Activated naive CD4-positive, alpha-beta T cell treated with anti-CD3 and anti-CD28 coated beads, Interleukin-2, amount 50 U/mL, for 72 hours (primary cell): Measurements from ENCODE around the gene FRMD3. TPM values are rescaled to one million over a fixed set of nuclear protein-coding genes. Genes with fewer than 3 reads are reported as not detected.
A peak's percentile ranks its signal among the peaks of the same experiment; 100 is the strongest.

Experiments used
- ATAC-seq, 2 donors: fragments of 150-1000 bp; cut with Tn5 transposase; 2 replicates each; pipeline ENCODE4 v1.10.0; 2021; ENCODE audit warnings: mild to moderate bottlenecking in 2 of 2, moderate library complexity in 2 of 2
- DNase-seq, 2 donors: peaks; one replicate each; pipeline ENCODE4 v3.0.0; 2021 to 2022; ENCODE audit warnings: low spot score in 2 of 2
- H3K27ac Mint-ChIP-seq, 2 donors: one replicate each; pipeline ENCODE4 v1.8.0; 2022; ENCODE audit warnings: mild to moderate bottlenecking in 2 of 2, mixed read lengths in 2 of 2
- H3K36me3 Mint-ChIP-seq, 2 donors: one replicate each; pipeline ENCODE4 v1.8.0; 2022; ENCODE audit warnings: mixed read lengths in 2 of 2
- H3K9me3 Mint-ChIP-seq, 2 donors: one replicate each; pipeline ENCODE4 v1.8.0; 2022; ENCODE audit warnings: mixed read lengths in 2 of 2
- total RNA-seq, 2 donors: library from RNA; stranded (reverse); gene quantifications; one replicate each; pipeline ENCODE4 v1.2.3, GENCODE V29; 2022

Gene FRMD3
- total RNA-seq, 2 donors from 2014 or later = 0.25 to 0.64 TPM

GRCh38 chr9:83317244-83317643 is 221.0 kb downstream of the FRMD3 start:
- peaks cover 0 to 17% of the 10 kb centered on the region in 2 donors for H3K36me3 Mint-ChIP-seq
- H3K9me3 Mint-ChIP-seq = peaks cover 13 to 17% of the 10 kb centered on the region in 2 donors
- H3K27ac Mint-ChIP-seq = no peak overlapping the region
- ATAC-seq = no peak
- DNase-seq = no peak

- Mint-ChIP-seq H3K27ac (no peak overlapping the region), H3K36me3 (peaks cover 0 to 4% of the 10 kb centered on the region in 2 donors), H3K9me3 (peaks cover 6 to 7% of the 10 kb centered on the region in 2 donors)
- ATAC-seq (no peak), DNase-seq (no peak)
Observed at GRCh38 chr9:83315649-83316048, 222.6 kb downstream of the FRMD3 start.

- Mint-ChIP-seq H3K27ac (no peak overlapping the region), H3K36me3 (no peaks in the 10 kb centered on the region), H3K9me3 (no peaks in the 10 kb centered on the region)
- no peak for DNase-seq
- no peak for ATAC-seq
Observed at GRCh38 chr9:83313781-83314180, 224.4 kb downstream of the FRMD3 start.

GRCh38 chr9:83312537-83312936 is 225.7 kb downstream of the FRMD3 start:
- ATAC-seq (no peak), DNase-seq (no peak)
- Mint-ChIP-seq H3K9me3 (no peaks in the 10 kb centered on the region), H3K27ac (no peak overlapping the region), H3K36me3 (no peaks in the 10 kb centered on the region)

- ATAC-seq = no peak
- Mint-ChIP-seq H3K27ac (no peak overlapping the region), H3K36me3 (no peaks in the 10 kb centered on the region)
Observed at GRCh38 chr9:83307066-83307724, 231.0 kb downstream of the FRMD3 start.

GRCh38 chr9:83304686-83305085 is 233.5 kb downstream of the FRMD3 start:
- H3K27ac Mint-ChIP-seq = no peak overlapping the region
- no peaks in the 10 kb centered on the region for H3K36me3 Mint-ChIP-seq
- no peaks in the 10 kb centered on the region for H3K9me3 Mint-ChIP-seq
- no peak for DNase-seq
- ATAC-seq = no peak

More at GRCh38 chr9:83307066-83307724, 231.0 kb downstream of the FRMD3 start:
- H3K9me3 Mint-ChIP-seq = no peaks in the 10 kb centered on the region
- no peak for DNase-seq

- DNase-seq = no peak
- no peaks in the 10 kb centered on the region for H3K9me3 Mint-ChIP-seq
- peak; percentile 26 to 36 for ATAC-seq
- no peak overlapping the region for H3K27ac Mint-ChIP-seq
- peaks cover 0 to 8% of the 10 kb centered on the region in 2 donors for H3K36me3 Mint-ChIP-seq
Observed at GRCh38 chr9:83299571-83299970, 238.6 kb downstream of the FRMD3 start.

GRCh38 chr9:83299094-83299493 is 239.1 kb downstream of the FRMD3 start:
- ATAC-seq (no peak), DNase-seq (no peak)
- Mint-ChIP-seq H3K27ac (no peak overlapping the region), H3K9me3 (no peaks in the 10 kb centered on the region), H3K36me3 (peaks cover 0 to 8% of the 10 kb centered on the region in 2 donors)

- Mint-ChIP-seq H3K36me3 (peaks cover 0 to 8% of the 10 kb centered on the region in 2 donors), H3K27ac (no peak overlapping the region), H3K9me3 (no peaks in the 10 kb centered on the region)
- peak in 1 of 2 donors; percentile 31 for ATAC-seq
- DNase-seq = no peak
Observed at GRCh38 chr9:83296123-83296522, 242.1 kb downstream of the FRMD3 start.

- DNase-seq = no peak
- Mint-ChIP-seq H3K9me3 (no peaks in the 10 kb centered on the region), H3K27ac (no peak overlapping the region), H3K36me3 (peaks cover 0 to 8% of the 10 kb centered on the region in 2 donors)
- no peak for ATAC-seq
Observed at GRCh38 chr9:83294816-83295215, 243.4 kb downstream of the FRMD3 start.

- ATAC-seq (no peak), DNase-seq (no peak)
- Mint-ChIP-seq H3K36me3 (no peaks in the 10 kb centered on the region), H3K27ac (no peak overlapping the region), H3K9me3 (no peaks in the 10 kb centered on the region)
Observed at GRCh38 chr9:83291196-83291595, 247.0 kb downstream of the FRMD3 start.

GRCh38 chr9:83290692-83291091 is 247.5 kb downstream of the FRMD3 start:
- no peak overlapping the region for H3K27ac Mint-ChIP-seq
- H3K9me3 Mint-ChIP-seq = no peaks in the 10 kb centered on the region
- no peaks in the 10 kb centered on the region for H3K36me3 Mint-ChIP-seq
- ATAC-seq (no peak), DNase-seq (no peak)

GRCh38 chr9:83287021-83287420 is 251.2 kb downstream of the FRMD3 start:
- Mint-ChIP-seq H3K27ac (no peak overlapping the region), H3K9me3 (no peaks in the 10 kb centered on the region), H3K36me3 (no peaks in the 10 kb centered on the region)
- no peak for DNase-seq
- no peak for ATAC-seq

- Mint-ChIP-seq H3K36me3 (no peaks in the 10 kb centered on the region), H3K27ac (no peak overlapping the region), H3K9me3 (no peaks in the 10 kb centered on the region)
- ATAC-seq = no peak
- no peak for DNase-seq
Observed at GRCh38 chr9:83285445-83286225, 252.6 kb downstream of the FRMD3 start.

- ATAC-seq (no peak), DNase-seq (no peak)
- Mint-ChIP-seq H3K36me3 (no peaks in the 10 kb centered on the region), H3K9me3 (no peaks in the 10 kb centered on the region), H3K27ac (no peak overlapping the region)
Observed at GRCh38 chr9:83284746-83285145, 253.5 kb downstream of the FRMD3 start.

- DNase-seq (no peak), ATAC-seq (no peak)
- Mint-ChIP-seq H3K9me3 (no peaks in the 10 kb centered on the region), H3K36me3 (no peaks in the 10 kb centered on the region), H3K27ac (no peak overlapping the region)
Observed at GRCh38 chr9:83283528-83283927, 254.7 kb downstream of the FRMD3 start.

GRCh38 chr9:83281306-83282255 is 256.6 kb downstream of the FRMD3 start:
- DNase-seq = no peak
- H3K9me3 Mint-ChIP-seq = no peaks in the 10 kb centered on the region
- H3K36me3 Mint-ChIP-seq = no peaks in the 10 kb centered on the region
- no peak overlapping the region for H3K27ac Mint-ChIP-seq
- no peak for ATAC-seq
